ENCODE measurements around the gene PNLIPRP3. TPM values are rescaled to one million over a fixed set of nuclear protein-coding genes. Genes with fewer than 3 reads are reported as not detected.

Gene PNLIPRP3
- total RNA-seq, 1 experiment from 2014 or later = not detected

DNA sequence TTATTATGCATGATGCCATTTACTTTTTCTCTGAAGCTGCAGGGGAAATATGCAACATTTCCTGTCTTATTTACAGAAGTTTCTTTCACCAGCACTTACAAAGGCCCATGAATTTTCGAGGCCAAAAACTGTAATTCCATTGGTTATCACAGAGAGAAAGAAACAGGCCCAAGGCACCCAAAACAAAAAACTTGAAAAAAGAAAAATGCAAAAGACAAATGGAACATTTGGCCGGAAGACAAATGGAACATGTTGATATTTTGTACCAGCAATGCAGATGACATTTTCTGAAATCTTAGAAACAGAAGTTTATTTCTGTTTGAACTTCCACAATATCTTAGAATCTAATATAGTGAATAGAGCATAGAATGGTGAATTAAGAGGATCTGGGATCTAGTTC is 61.8 kb downstream of the PNLIPRP3 start:
- no peak for DNase-seq
- no peak overlapping the region for H3K4me2 ChIP-seq (ENCODE audit: insufficient read depth, insufficient read length, low read length)
- H2BK20ac ChIP-seq (ENCODE audit: low read depth, low read length, poor library complexity, severe bottlenecking) = no peak overlapping the region
- H2BK15ac ChIP-seq (ENCODE audit: low read depth, low read length) = no peak overlapping the region
- no peak overlapping the region for H3K27ac ChIP-seq (ENCODE audit: insufficient read length, low read depth, low read length)
- Mint-ChIP-seq H3K27me3 (ENCODE audit: low read depth) (no peaks in the 10 kb centered on the region; the same call in 1 of the 2 replicates), H3K4me1 (peaks cover 14 to 16% of the 10 kb centered on the region in 2 experiments), H3K9me3 (no peaks in the 10 kb centered on the region; a peak in 1 of 5 replicates), H3K4me3 (no peak overlapping the region), H3K36me3 (ENCODE audit: insufficient read depth in 1 of 3, low read depth in 3 of 3) (no peaks in the 10 kb centered on the region), H3K27ac (no peak overlapping the region)
- H3K9ac ChIP-seq (ENCODE audit: extremely low read depth, insufficient read length, low read length) = no peak overlapping the region
- H3K79me2 ChIP-seq (ENCODE audit: insufficient read depth, low read length) = no peaks in the 10 kb centered on the region
- H3K27me3 ChIP-seq (ENCODE audit: insufficient read depth, low read length) = no peaks in the 10 kb centered on the region
- no peaks in the 10 kb centered on the region for H3K23me2 ChIP-seq (ENCODE audit: insufficient read length, low read depth, low read length, poor library complexity, severe bottlenecking)
- no peak overlapping the region for H3K23ac ChIP-seq (ENCODE audit: insufficient read length, low read depth, low read length)
- no peaks in the 10 kb centered on the region for H3K9me3 ChIP-seq (ENCODE audit: control insufficient read depth, low read depth, low read length)
- no CpG with 5 or more reads among the region's 2 CpGs for WGBS (ENCODE audit: extremely low coverage, insufficient read length, low lambda C conversion rate)
- no peaks in the 10 kb centered on the region for H4K20me1 ChIP-seq (ENCODE audit: control insufficient read depth, insufficient read depth, insufficient read length)
- no peak overlapping the region for H3K56ac ChIP-seq (ENCODE audit: insufficient read length, low read depth, low read length)
- no peak overlapping the region for H3K4ac ChIP-seq (ENCODE audit: low read depth, low read length)
- no peak overlapping the region for H3T11ph ChIP-seq (ENCODE audit: low read length)
- no peak overlapping the region for H3K14ac ChIP-seq (ENCODE audit: insufficient read depth, low read length)
- no peak overlapping the region for H4K8ac ChIP-seq (replicated peaks; ENCODE audit: insufficient read length, low read depth, low read length)
- H2BK120ac ChIP-seq (ENCODE audit: low read depth, low read length, poor library complexity, severe bottlenecking) = no peak overlapping the region
- H3K18ac ChIP-seq (ENCODE audit: insufficient read length, low read depth, low read length) = no peak overlapping the region
- TF ChIP-seq, protein P1, sequence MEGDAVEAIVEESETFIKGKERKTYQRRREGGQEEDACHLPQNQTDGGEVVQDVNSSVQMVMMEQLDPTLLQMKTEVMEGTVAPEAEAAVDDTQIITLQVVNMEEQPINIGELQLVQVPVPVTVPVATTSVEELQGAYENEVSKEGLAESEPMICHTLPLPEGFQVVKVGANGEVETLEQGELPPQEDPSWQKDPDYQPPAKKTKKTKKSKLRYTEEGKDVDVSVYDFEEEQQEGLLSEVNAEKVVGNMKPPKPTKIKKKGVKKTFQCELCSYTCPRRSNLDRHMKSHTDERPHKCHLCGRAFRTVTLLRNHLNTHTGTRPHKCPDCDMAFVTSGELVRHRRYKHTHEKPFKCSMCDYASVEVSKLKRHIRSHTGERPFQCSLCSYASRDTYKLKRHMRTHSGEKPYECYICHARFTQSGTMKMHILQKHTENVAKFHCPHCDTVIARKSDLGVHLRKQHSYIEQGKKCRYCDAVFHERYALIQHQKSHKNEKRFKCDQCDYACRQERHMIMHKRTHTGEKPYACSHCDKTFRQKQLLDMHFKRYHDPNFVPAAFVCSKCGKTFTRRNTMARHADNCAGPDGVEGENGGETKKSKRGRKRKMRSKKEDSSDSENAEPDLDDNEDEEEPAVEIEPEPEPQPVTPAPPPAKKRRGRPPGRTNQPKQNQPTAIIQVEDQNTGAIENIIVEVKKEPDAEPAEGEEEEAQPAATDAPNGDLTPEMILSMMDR (conservative IDR thresholded peaks at IDR 0.05) = no peak
- H2BK12ac ChIP-seq (ENCODE audit: insufficient read length, low read depth, low read length) = no peak overlapping the region
- no peak overlapping the region for H2AK5ac ChIP-seq (ENCODE audit: insufficient read length, low read length)
- no peak overlapping the region for H4K91ac ChIP-seq (ENCODE audit: insufficient read length, low read depth, low read length)
- H2AFZ ChIP-seq (ENCODE audit: low read length) = no peak overlapping the region
- no peak overlapping the region for H2BK5ac ChIP-seq (ENCODE audit: insufficient read length, low read length)
- no peak overlapping the region for H4K5ac ChIP-seq (ENCODE audit: insufficient read length, low read depth, low read length)
- peaks cover 4% of the 10 kb centered on the region; the same call in 1 of the 2 replicates for H3K4me1 ChIP-seq (ENCODE audit: insufficient read depth, low read length)
- H3K79me1 ChIP-seq (ENCODE audit: insufficient read depth, low read depth, low read length, poor library complexity, severe bottlenecking) = no peaks in the 10 kb centered on the region
